ENCODE data around the gene RSPRY1. TPM values are rescaled to one million over a fixed set of nuclear protein-coding genes. Genes with fewer than 3 reads are reported as not detected.

Gene RSPRY1
- total RNA-seq, 1 experiment from 2014 or later, result 57.7 TPM

GRCh38 chr16:57145046-57146021, 40.8 kb upstream of the RSPRY1 start:
- Mint-ChIP-seq H3K4me3 (ENCODE audit: unreplicated experiment) (no peak overlapping the region), H3K36me3 (ENCODE audit: insufficient read depth, unreplicated experiment) (peaks cover 14% of the 10 kb centered on the region), H3K4me1 (ENCODE audit: low read depth, unreplicated experiment) (no peaks in the 10 kb centered on the region), H3K9me3 (ENCODE audit: unreplicated experiment) (no peaks in the 10 kb centered on the region), H3K27ac (ENCODE audit: unreplicated experiment) (peak overlapping the region; percentile 24), H3K27me3 (ENCODE audit: insufficient read depth, unreplicated experiment) (no peaks in the 10 kb centered on the region)
- Histone ChIP-seq H3K27me3 (replicated peaks; ENCODE audit: control insufficient read depth, insufficient read depth, low read length) (no peaks in the 10 kb centered on the region), H3K4me3 (ENCODE audit: low read depth, low read length) (no peak overlapping the region), H3K9me3 (no peaks in the 10 kb centered on the region), H3K36me3 (ENCODE audit: control insufficient read depth, insufficient read depth, low read length) (no peaks in the 10 kb centered on the region), H3K4me1 (no peaks in the 10 kb centered on the region; the same call in none of the 2 replicates)
- intact Hi-C loops (cut with micrococcal nuclease; ENCODE audit: unreplicated experiment), result loop anchor here (1.0 to 5.0 kb wide), 2 partner anchors 23 to 53 kb away; partner anchors contain the start of gene CPNE2
- POLR2A ChIA-PET, result no interaction called here
- no peak for TF ChIP-seq CTCF (IDR thresholded peaks at IDR 0.05; ENCODE audit: insufficient read depth in 1 of 2, low read depth in 1 of 2, low read length in 1 of 2, severe bottlenecking in 1 of 2, unreplicated experiment in 1 of 2)
- CTCF ChIA-PET, result interaction anchor here (0.6 to 1.3 kb wide), 2 partner anchors 54 to 60 kb away, joined by 3 read pairs; no protein-coding TSS in a partner anchor
- BruUV-seq (replicated peaks), result no TSS peak
- DNase-seq, result no peak

- intact Hi-C loops (cut with micrococcal nuclease; ENCODE audit: unreplicated experiment), result loop anchor here (1.0 to 5.0 kb wide), 2 partner anchors 22 to 54 kb away; partner anchors contain the start of gene CPNE2
Observed at GRCh38 chr16:57146040-57146647, 40.0 kb upstream of the RSPRY1 start.

More at GRCh38 chr16:57146040-57146647, 40.0 kb upstream of the RSPRY1 start:
- H3K27ac Mint-ChIP-seq (ENCODE audit: unreplicated experiment), result peak overlapping the region; percentile 24
- peaks cover 14% of the 10 kb centered on the region for H3K36me3 Mint-ChIP-seq (ENCODE audit: insufficient read depth, unreplicated experiment)
- H3K27me3 Mint-ChIP-seq (ENCODE audit: insufficient read depth, unreplicated experiment), result no peaks in the 10 kb centered on the region
- H3K9me3 ChIP-seq, result no peaks in the 10 kb centered on the region
- ChIA-PET CTCF (no interaction called here), POLR2A (no interaction called here)
- no peaks in the 10 kb centered on the region for H3K4me1 Mint-ChIP-seq (ENCODE audit: low read depth, unreplicated experiment)
- H3K4me3 ChIP-seq (ENCODE audit: low read depth, low read length), result no peak overlapping the region
- no peaks in the 10 kb centered on the region for H3K27me3 ChIP-seq (replicated peaks; ENCODE audit: control insufficient read depth, insufficient read depth, low read length)
- no peaks in the 10 kb centered on the region for H3K36me3 ChIP-seq (ENCODE audit: control insufficient read depth, insufficient read depth, low read length)
- H3K9me3 Mint-ChIP-seq (ENCODE audit: unreplicated experiment), result no peaks in the 10 kb centered on the region
- no TSS peak for BruUV-seq (replicated peaks)
- DNase-seq, result no peak
- no peak overlapping the region for H3K4me3 Mint-ChIP-seq (ENCODE audit: unreplicated experiment)
- no peak for TF ChIP-seq CTCF (IDR thresholded peaks at IDR 0.05; ENCODE audit: insufficient read depth in 1 of 2, low read depth in 1 of 2, low read length in 1 of 2, severe bottlenecking in 1 of 2, unreplicated experiment in 1 of 2)
- no peaks in the 10 kb centered on the region; the same call in none of the 2 replicates for H3K4me1 ChIP-seq

Measured in Caco-2 (cell line).